ENCODE data around the gene MFAP4.

GRCh38 chr17:19371259-19372010 lies 15.6 kb downstream of the MFAP4 start:
- TF ChIP-seq, protein P1, sequence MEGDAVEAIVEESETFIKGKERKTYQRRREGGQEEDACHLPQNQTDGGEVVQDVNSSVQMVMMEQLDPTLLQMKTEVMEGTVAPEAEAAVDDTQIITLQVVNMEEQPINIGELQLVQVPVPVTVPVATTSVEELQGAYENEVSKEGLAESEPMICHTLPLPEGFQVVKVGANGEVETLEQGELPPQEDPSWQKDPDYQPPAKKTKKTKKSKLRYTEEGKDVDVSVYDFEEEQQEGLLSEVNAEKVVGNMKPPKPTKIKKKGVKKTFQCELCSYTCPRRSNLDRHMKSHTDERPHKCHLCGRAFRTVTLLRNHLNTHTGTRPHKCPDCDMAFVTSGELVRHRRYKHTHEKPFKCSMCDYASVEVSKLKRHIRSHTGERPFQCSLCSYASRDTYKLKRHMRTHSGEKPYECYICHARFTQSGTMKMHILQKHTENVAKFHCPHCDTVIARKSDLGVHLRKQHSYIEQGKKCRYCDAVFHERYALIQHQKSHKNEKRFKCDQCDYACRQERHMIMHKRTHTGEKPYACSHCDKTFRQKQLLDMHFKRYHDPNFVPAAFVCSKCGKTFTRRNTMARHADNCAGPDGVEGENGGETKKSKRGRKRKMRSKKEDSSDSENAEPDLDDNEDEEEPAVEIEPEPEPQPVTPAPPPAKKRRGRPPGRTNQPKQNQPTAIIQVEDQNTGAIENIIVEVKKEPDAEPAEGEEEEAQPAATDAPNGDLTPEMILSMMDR (IDR thresholded peaks at IDR 0.05) = no peak
- no peak for TF ChIP-seq POLR2A (IDR thresholded peaks at IDR 0.05)

All from lower leg skin (tissue), 3 donors.